CD8-positive, alpha-beta memory T cell (primary cell): Measurements from ENCODE around the gene GBGT1. TPM values are rescaled to one million over a fixed set of nuclear protein-coding genes. Genes with fewer than 3 reads are reported as not detected.

Experiments
- CTCF ChIA-PET: fragments of 350-600 bp; sonication (Branson Sonifier 250); formaldehyde crosslinking; loops from one replicate; lab custom pipeline; 2021; ENCODE audit warnings: antibody characterized with exemption; lab: Charles Lee
- POLR2A ChIA-PET: fragments of 350-600 bp; sonication (Branson Sonifier 250); formaldehyde crosslinking; loops from one replicate; lab custom pipeline; 2021; ENCODE audit warnings: antibody characterized with exemption; lab: Charles Lee
- DNase-seq, 5 donors: peaks; one replicate each; pipeline versions ENCODE4 v3.0.0 to v3.0.0-alpha.2; 2020 to 2022; ENCODE audit warnings: mixed read lengths in 1 of 5
- H3K27ac ChIP-seq: one replicate; pipeline ENCODE4 v1.7.0; 2013; ENCODE audit warnings: low read depth, mild to moderate bottlenecking, low read length, moderate library complexity
- H3K27me3 ChIP-seq: 2 replicates; pipeline ENCODE4 v1.7.0; 2013; ENCODE audit warnings: low read length, mild to moderate bottlenecking; ENCODE audit not compliant: insufficient read depth, poor library complexity, severe bottlenecking
- H3K36me3 ChIP-seq: 2 replicates; pipeline ENCODE4 v1.7.0; 2013; ENCODE audit warnings: mild to moderate bottlenecking, low read length, moderate library complexity; ENCODE audit not compliant: insufficient read depth
- H3K4me1 ChIP-seq: 2 replicates; pipeline ENCODE4 v1.7.0; 2013; ENCODE audit warnings: mild to moderate bottlenecking, low read length, moderate library complexity; ENCODE audit not compliant: insufficient read depth
- H3K4me3 ChIP-seq: 2 replicates; pipeline ENCODE4 v1.7.0; 2013; ENCODE audit warnings: mild to moderate bottlenecking, low read length
- H3K9me3 ChIP-seq: 2 replicates; pipeline ENCODE4 v1.7.0; 2013; ENCODE audit warnings: mild to moderate bottlenecking, low read length
- H3K27ac Mint-ChIP-seq, 8 donors: one replicate each; pipeline ENCODE4 v1.8.0; 2020 to 2021; ENCODE audit warnings: mixed read lengths in 8 of 8, mild to moderate bottlenecking in 6 of 8, inconsistent platforms in 3 of 8, moderate library complexity in 3 of 8
- H3K27me3 Mint-ChIP-seq, 2 donors: one replicate each; pipeline ENCODE4 v1.8.0; 2020 to 2021; ENCODE audit warnings: mixed read lengths in 2 of 2, mild to moderate bottlenecking in 1 of 2, moderate library complexity in 1 of 2
- H3K36me3 Mint-ChIP-seq, 3 donors: one replicate each; pipeline ENCODE4 v1.8.0; 2020 to 2021; ENCODE audit warnings: mixed read lengths in 3 of 3, inconsistent platforms in 1 of 3, mild to moderate bottlenecking in 1 of 3
- H3K4me1 Mint-ChIP-seq, 3 donors: one replicate each; pipeline ENCODE4 v1.8.0; 2020 to 2021; ENCODE audit warnings: mixed read lengths in 3 of 3, inconsistent platforms in 1 of 3, mild to moderate bottlenecking in 1 of 3
- H3K4me3 Mint-ChIP-seq, 7 donors: one replicate each; pipeline ENCODE4 v1.8.0; 2020 to 2021; ENCODE audit warnings: mixed read lengths in 7 of 7, mild to moderate bottlenecking in 6 of 7, moderate library complexity in 4 of 7, inconsistent platforms in 2 of 7
- H3K9me3 Mint-ChIP-seq, 5 donors: one replicate each; pipeline ENCODE4 v1.8.0; 2020 to 2022; ENCODE audit warnings: mixed read lengths in 5 of 5, mild to moderate bottlenecking in 3 of 5, moderate library complexity in 2 of 5, inconsistent platforms in 1 of 5
- polyA plus RNA-seq: library from polyadenylated mRNA; unstranded; fragments of 300-500 nt; fragmentation: Illumina TruSeq; gene quantifications from one replicate; pipeline ENCODE4 v1.2.3, GENCODE V29; 2021
- total RNA-seq, 2 experiments: library from RNA; stranded (reverse); gene quantifications; one replicate each; pipeline ENCODE4 v1.2.3, GENCODE V29; 2021

Gene GBGT1
- total and polyA plus RNA-seq, 3 experiments from 2014 or later, result 1.8 to 2.6 TPM; not detected in 1

DNA sequence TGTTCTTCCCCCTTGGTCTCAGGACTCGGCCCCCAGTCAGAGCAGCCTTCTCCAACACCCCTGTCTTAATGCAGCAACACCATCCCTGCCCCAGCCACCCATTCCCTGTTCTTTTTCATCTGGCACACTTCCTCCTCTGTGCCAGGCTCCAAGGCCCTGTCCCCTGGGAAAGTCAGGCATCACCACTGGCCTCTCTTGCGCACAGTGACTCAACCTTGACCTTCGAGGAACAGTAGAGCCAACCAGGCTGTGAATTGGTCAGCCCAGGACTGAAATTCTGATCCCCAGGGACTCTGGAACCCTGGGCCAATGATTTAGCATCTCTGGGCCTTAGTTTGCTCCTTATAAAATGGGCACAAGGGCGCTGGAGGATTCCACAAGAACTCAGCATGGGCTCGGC, 32.2 kb downstream of the GBGT1 start:
- Mint-ChIP-seq H3K36me3 (peaks cover 0 to 35% (median 7%) of the 10 kb centered on the region in 3 donors), H3K4me1 (peaks cover 77 to 92% (median 84%) of the 10 kb centered on the region in 3 donors), H3K27ac (peak overlapping the region; percentile 100), H3K9me3 (no peaks in the 10 kb centered on the region), H3K27me3 (peaks cover 0 to 2% of the 10 kb centered on the region in 2 donors), H3K4me3 (peak overlapping the region; percentile 92 to 97 (median 93))
- H3K27ac ChIP-seq, result peak overlapping the region; percentile 100
- no peaks in the 10 kb centered on the region for H3K36me3 ChIP-seq
- no peaks in the 10 kb centered on the region for H3K9me3 ChIP-seq
- peak overlapping the region; percentile 5 for H3K4me3 ChIP-seq
- DNase-seq, result no peak
- ChIA-PET CTCF (interaction anchor here (1.2 to 11.8 kb wide), 4 partner anchors 12 to 28 kb away, joined by 3 to 220 read pairs (median 12); no protein-coding TSS in a partner anchor), POLR2A (interaction anchor here (0.9 to 1.5 kb wide), 5 partner anchors 11 to 101 kb away, joined by 4 to 15 read pairs (median 5); partner anchors contain the start of gene GTF3C5)
- peaks cover 96% of the 10 kb centered on the region for H3K4me1 ChIP-seq
- no peaks in the 10 kb centered on the region for H3K27me3 ChIP-seq

GRCh38 chr9:133130685-133131244, 32.9 kb downstream of the GBGT1 start:
- H3K27me3 ChIP-seq, result no peaks in the 10 kb centered on the region
- Mint-ChIP-seq H3K4me3 (peak overlapping the region; percentile 92 to 97 (median 93)), H3K36me3 (peaks cover 0 to 38% (median 7%) of the 10 kb centered on the region in 3 donors), H3K9me3 (no peaks in the 10 kb centered on the region), H3K27me3 (peaks cover 0 to 2% of the 10 kb centered on the region in 2 donors), H3K27ac (peak overlapping the region; percentile 100), H3K4me1 (peaks cover 81 to 94% (median 86%) of the 10 kb centered on the region in 3 donors)
- POLR2A ChIA-PET, result interaction anchor here (0.6 to 1.5 kb wide), 7 partner anchors 8 to 1468 kb away, joined by 3 to 15 read pairs (median 4); partner anchors contain the start of gene GTF3C5
- no peaks in the 10 kb centered on the region for H3K9me3 ChIP-seq
- no peaks in the 10 kb centered on the region for H3K36me3 ChIP-seq
- peaks cover 97% of the 10 kb centered on the region for H3K4me1 ChIP-seq
- CTCF ChIA-PET, result interaction anchor here (1.2 to 11.8 kb wide), 4 partner anchors 13 to 27 kb away, joined by 3 to 220 read pairs (median 12); no protein-coding TSS in a partner anchor
- peak overlapping the region; percentile 81 for H3K4me3 ChIP-seq
- DNase-seq, result peak; percentile 66 to 88 (median 72)
- H3K27ac ChIP-seq, result peak overlapping the region; percentile 100

- POLR2A ChIA-PET, result interaction anchor here (2.5 kb wide), 1 partner anchor 15 kb away, joined by 9 read pairs; no protein-coding TSS in a partner anchor
Measured at GRCh38 chr9:133129001-133129795, 34.5 kb downstream of the GBGT1 start.

DNA sequence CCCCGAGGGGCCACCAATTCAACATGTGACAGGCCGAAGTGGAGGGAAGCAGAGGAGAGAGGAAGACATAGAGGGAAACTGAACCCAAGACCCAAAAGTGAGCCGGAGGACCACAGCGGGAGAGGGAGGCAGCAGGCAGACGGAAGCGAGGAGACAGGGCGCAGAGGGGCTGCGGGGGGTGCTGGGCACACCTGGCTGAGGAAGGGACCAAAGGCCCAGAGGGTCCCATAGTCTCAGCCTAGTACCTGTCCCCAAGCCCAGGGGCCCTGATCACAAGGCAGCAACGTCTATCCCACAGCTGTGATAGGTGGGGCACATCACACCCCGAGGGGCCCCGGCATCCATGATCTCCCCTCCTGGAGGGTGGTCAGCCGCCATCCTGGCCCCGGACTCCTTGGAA, 35.6 kb downstream of the GBGT1 start:
- peak overlapping the region; percentile 86 to 100 (median 100) for H3K27ac Mint-ChIP-seq
- no peak for DNase-seq
- ChIA-PET POLR2A (interaction anchor here (2.5 kb wide), 1 partner anchor 16 kb away, joined by 9 read pairs; no protein-coding TSS in a partner anchor), CTCF (interaction anchor here (0.6 to 11.8 kb wide), 3 partner anchors 15 to 25 kb away, joined by 3 to 220 read pairs (median 20); no protein-coding TSS in a partner anchor)
- Histone ChIP-seq H3K27ac (peak overlapping the region; percentile 100), H3K4me3 (peak overlapping the region; percentile 45), H3K27me3 (no peaks in the 10 kb centered on the region), H3K4me1 (peaks cover 91% of the 10 kb centered on the region), H3K9me3 (no peaks in the 10 kb centered on the region), H3K36me3 (no peaks in the 10 kb centered on the region)
- H3K9me3 Mint-ChIP-seq, result no peaks in the 10 kb centered on the region
- H3K36me3 Mint-ChIP-seq, result peaks cover 0 to 44% (median 7%) of the 10 kb centered on the region in 3 donors
- peak overlapping the region; percentile 75 to 97 (median 93) for H3K4me3 Mint-ChIP-seq
- H3K27me3 Mint-ChIP-seq, result no peaks in the 10 kb centered on the region
- H3K4me1 Mint-ChIP-seq, result peaks cover 82 to 94% (median 86%) of the 10 kb centered on the region in 3 donors

More at GRCh38 chr9:133129001-133129795, 34.5 kb downstream of the GBGT1 start:
- H3K27me3 Mint-ChIP-seq, result no peaks in the 10 kb centered on the region
- H3K36me3 Mint-ChIP-seq, result peaks cover 0 to 43% (median 7%) of the 10 kb centered on the region in 3 donors
- Histone ChIP-seq H3K36me3 (no peaks in the 10 kb centered on the region), H3K27me3 (no peaks in the 10 kb centered on the region), H3K9me3 (no peaks in the 10 kb centered on the region), H3K4me1 (peaks cover 97% of the 10 kb centered on the region), H3K27ac (peak overlapping the region; percentile 100), H3K4me3 (peak overlapping the region; percentile 45)
- no peaks in the 10 kb centered on the region for H3K9me3 Mint-ChIP-seq
- peak overlapping the region; percentile 87 to 100 (median 100) for H3K27ac Mint-ChIP-seq
- peak overlapping the region; percentile 92 to 97 (median 93) for H3K4me3 Mint-ChIP-seq
- DNase-seq, result peak in 3 of 5 donors; percentile 42 to 55 (median 49)
- CTCF ChIA-PET, result interaction anchor here (0.8 to 11.8 kb wide), 4 partner anchors 14 to 26 kb away, joined by 3 to 220 read pairs (median 12); no protein-coding TSS in a partner anchor
- H3K4me1 Mint-ChIP-seq, result peaks cover 80 to 94% (median 84%) of the 10 kb centered on the region in 3 donors

- H3K4me1 Mint-ChIP-seq, result peaks cover 77 to 94% (median 82%) of the 10 kb centered on the region in 3 donors
- ChIA-PET POLR2A (interaction anchor here (2.5 to 2.9 kb wide), 2 partner anchors 8 to 16 kb away, joined by 9 to 11 read pairs; no protein-coding TSS in a partner anchor), CTCF (interaction anchor here (0.6 to 11.8 kb wide), 4 partner anchors 10 to 25 kb away, joined by 3 to 220 read pairs (median 12); no protein-coding TSS in a partner anchor)
- no peaks in the 10 kb centered on the region for H3K9me3 Mint-ChIP-seq
- Histone ChIP-seq H3K36me3 (no peaks in the 10 kb centered on the region), H3K27ac (peak overlapping the region; percentile 100), H3K9me3 (no peaks in the 10 kb centered on the region), H3K4me1 (peaks cover 85% of the 10 kb centered on the region), H3K27me3 (no peaks in the 10 kb centered on the region), H3K4me3 (no peak overlapping the region)
- peaks cover 0 to 44% (median 7%) of the 10 kb centered on the region in 3 donors for H3K36me3 Mint-ChIP-seq
- peak overlapping the region; percentile 86 to 100 (median 100) for H3K27ac Mint-ChIP-seq
- peak in 4 of 5 donors; percentile 64 to 82 (median 76) for DNase-seq
- no peaks in the 10 kb centered on the region for H3K27me3 Mint-ChIP-seq
- peak overlapping the region; percentile 75 to 97 (median 93) for H3K4me3 Mint-ChIP-seq
Measured at GRCh38 chr9:133127340-133127981, 36.3 kb downstream of the GBGT1 start.

GRCh38 chr9:133126697-133127339, 36.9 kb downstream of the GBGT1 start:
- Mint-ChIP-seq H3K27ac (peak overlapping the region; percentile 86 to 100 (median 100)), H3K27me3 (no peaks in the 10 kb centered on the region), H3K9me3 (no peaks in the 10 kb centered on the region), H3K4me3 (peak overlapping the region; percentile 75 to 97 (median 93)), H3K36me3 (peaks cover 0 to 44% (median 7%) of the 10 kb centered on the region in 3 donors), H3K4me1 (peaks cover 77 to 94% (median 82%) of the 10 kb centered on the region in 3 donors)
- H3K36me3 ChIP-seq, result no peaks in the 10 kb centered on the region
- H3K4me3 ChIP-seq, result no peak overlapping the region
- peaks cover 85% of the 10 kb centered on the region for H3K4me1 ChIP-seq
- ChIA-PET POLR2A (interaction anchor here (1.2 to 2.9 kb wide), 3 partner anchors 9 to 17 kb away, joined by 8 to 11 read pairs (median 9); no protein-coding TSS in a partner anchor), CTCF (interaction anchor here (1.0 to 11.8 kb wide), 4 partner anchors 10 to 24 kb away, joined by 4 to 220 read pairs (median 12); no protein-coding TSS in a partner anchor)
- no peaks in the 10 kb centered on the region for H3K9me3 ChIP-seq
- peak overlapping the region; percentile 100 for H3K27ac ChIP-seq
- no peak for DNase-seq
- H3K27me3 ChIP-seq, result no peaks in the 10 kb centered on the region
